HG03039 (cell line): ENCODE measurements around the gene ATMIN.

ENCODE experiments used
- ATAC-seq: cut with Tn5 transposase; IDR thresholded peaks from one replicate; pipeline ENCODE4 v1.9.1; 2021; ENCODE audit warnings: mild to moderate bottlenecking, moderate library complexity; ENCODE audit not compliant: unreplicated experiment

ATMIN gene

DNA sequence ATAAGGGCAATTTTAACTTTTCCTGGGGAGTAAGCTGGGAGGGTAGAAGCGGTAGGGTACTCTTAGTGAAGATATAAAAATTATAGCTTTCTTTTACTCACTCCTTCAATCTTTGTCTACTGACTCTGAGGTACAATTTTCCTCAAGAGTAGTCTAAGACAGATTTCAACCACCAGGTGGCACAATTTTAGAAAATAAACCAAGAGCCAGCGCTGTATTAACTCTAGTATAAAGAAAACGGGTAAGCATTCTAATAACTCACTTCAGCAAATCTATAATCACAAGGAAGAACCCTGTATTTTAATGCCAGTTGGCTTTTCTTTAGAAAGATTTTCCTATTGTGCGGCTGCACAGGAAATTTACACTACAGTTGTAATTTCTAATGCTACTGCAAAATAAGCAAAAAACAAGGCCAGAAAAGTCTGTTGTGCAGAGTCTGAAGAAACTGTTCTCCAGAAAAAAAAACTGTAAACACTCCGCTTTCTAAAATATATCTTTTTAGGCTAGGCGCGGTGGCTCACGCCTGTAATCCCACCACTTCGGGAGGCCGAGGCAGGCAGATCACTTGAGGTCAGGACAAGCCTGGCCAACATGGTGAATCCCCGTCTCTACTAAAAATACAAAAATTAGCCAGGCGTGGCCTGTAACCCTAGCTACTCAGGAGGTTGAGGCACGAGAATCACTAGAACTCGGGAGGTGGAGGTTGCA, 30.8 kb upstream of the ATMIN start:
- ATAC-seq = no peak

- ATAC-seq = no peak
Observed at GRCh38 chr16:81005610-81006161, 30.0 kb upstream of the ATMIN start.

GRCh38 chr16:81006211-81006812, 29.3 kb upstream of the ATMIN start:
- peak; percentile 28 for ATAC-seq

DNA sequence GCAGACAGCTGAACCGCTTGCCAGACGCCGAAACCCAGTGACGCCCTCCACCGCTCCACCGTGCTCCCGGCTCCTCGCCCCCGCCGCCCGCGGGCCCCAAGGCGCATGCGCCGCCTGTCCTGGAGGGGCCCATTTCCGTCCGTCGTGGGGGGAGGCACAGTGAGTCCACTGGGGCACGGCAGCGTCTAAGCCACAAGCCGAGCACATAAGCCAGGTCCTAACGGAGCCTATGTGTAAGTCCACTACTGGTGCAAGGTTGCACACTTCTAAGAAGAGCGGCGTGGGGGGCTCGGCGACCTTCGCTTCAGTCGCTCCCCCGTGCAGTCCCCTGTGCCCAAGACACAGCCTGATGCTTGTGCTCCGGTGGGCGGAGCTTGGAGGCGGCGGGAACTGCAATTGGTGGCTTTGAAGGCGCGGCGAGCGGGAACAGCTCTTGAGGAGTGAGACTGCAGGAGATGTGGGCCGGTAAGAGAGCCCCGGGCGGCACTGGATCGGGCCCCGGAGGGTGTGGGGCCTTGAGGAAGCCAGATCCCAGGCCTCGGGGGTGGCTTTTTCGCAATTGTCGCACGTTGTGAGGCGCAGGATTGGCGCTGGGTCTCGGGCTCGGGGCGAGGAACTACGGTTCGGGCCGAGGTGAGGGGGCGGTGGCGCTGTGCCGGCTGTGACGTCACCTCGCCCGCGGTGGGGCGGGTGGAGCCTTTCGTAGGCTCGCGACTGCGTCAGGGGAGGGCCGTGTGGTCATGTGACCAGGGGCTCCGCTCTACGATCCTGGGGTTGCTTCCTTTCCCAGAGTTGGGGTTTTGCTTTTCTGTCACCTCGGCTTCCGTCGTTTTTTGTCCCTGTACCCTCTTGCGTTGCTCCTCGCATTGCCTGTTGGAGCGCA, 28.6 kb upstream of the ATMIN start, which contains the start of the genes CENPN and CMC2:
Gene CENPN (plus strand): TSS at position 402 of the 883 bp plus-strand sequence. CDS start 4,726 bp downstream, outside the sequence.
Gene CMC2 (minus strand): TSS at position 73 of the 883 bp plus-strand sequence. CDS start 9,491 bp downstream, outside the sequence.
- peak; percentile 77 for ATAC-seq

DNA sequence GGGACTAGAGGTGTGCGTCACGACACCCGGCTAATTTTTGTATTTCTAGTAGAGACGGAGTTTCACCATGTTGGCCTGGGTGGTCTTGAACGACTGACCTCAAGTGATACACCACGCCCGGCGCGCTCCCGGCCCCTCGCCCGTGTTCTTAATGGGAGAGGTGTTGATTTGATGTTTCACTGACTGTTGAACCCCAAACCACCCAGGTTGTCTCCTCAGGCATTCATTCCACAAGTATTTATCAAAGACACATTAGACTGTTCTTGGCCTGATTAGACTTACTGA, 27.2 kb upstream of the ATMIN start:
- ATAC-seq = no peak

DNA sequence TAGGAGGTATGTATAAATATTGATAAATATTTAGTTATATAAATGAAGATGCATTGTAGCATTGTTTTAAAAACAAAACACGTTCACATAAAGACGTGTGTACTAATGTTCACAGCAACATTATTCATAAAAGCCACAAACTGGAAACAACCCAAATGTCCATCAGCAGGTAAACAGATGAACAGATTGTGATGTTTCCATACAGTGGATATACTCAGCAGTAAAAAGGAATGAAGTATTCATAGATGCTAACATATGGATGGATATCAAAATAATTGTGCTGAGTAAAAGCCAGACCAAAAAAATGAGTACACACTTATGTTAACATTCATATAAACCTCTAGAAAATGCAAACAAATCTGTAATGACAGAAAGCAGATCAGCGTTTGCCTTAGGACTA, 22.7 kb upstream of the ATMIN start:
- ATAC-seq = no peak

DNA sequence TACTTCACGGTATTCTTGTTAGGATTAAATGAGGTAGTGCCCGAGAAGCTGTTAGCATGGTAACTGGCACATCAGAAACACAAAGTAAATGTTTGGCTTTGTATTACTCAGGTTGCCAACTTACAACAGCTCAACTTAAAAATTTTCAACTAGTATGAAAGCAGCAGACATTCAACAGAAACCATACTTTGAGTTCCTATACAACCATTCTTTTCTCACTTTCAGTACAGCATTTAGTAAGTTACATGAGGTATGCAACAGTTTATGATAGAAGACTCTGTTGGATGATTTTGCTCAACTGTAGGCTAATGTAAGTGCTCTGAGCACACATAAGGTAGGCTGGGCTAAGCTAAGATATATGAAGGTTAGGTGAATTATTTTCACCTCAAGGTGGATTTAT, 21.0 kb upstream of the ATMIN start:
- ATAC-seq = no peak

GRCh38 chr16:81018496-81018895, 17.1 kb upstream of the ATMIN start:
- no peak for ATAC-seq

GRCh38 chr16:81026429-81026828, 9.2 kb upstream of the ATMIN start:
- no peak for ATAC-seq

DNA sequence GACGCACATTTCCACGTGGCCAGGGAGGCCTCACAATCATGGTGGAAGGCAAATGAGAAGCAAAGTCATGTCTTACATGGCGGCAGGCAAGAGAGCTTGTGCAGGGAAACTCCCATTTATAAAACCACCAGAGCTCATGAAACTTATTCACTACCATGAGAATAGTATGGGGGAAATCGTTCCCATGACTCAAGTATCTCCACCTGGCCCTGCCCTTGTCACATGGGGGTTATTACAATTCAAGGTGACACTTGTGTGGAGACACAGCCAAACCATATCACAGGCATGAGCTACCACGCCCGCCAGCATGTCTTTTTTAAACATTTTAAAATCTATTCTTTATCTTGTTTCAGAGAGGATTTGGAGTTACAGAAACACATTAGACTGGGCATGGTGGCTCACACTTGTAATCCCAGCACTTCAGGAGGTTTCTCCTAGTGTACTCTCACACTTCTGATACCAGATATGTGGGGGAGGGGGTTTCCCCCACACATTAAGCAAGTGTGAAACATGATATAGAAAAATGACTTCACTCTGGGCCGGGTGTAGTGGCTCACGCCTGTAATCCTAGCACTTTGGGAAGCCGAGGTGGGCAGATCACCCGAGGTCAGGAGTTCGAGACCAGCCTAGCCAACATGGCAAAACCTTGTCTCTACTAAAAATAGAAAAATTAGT, 5.6 kb upstream of the ATMIN start:
- ATAC-seq = no peak

DNA sequence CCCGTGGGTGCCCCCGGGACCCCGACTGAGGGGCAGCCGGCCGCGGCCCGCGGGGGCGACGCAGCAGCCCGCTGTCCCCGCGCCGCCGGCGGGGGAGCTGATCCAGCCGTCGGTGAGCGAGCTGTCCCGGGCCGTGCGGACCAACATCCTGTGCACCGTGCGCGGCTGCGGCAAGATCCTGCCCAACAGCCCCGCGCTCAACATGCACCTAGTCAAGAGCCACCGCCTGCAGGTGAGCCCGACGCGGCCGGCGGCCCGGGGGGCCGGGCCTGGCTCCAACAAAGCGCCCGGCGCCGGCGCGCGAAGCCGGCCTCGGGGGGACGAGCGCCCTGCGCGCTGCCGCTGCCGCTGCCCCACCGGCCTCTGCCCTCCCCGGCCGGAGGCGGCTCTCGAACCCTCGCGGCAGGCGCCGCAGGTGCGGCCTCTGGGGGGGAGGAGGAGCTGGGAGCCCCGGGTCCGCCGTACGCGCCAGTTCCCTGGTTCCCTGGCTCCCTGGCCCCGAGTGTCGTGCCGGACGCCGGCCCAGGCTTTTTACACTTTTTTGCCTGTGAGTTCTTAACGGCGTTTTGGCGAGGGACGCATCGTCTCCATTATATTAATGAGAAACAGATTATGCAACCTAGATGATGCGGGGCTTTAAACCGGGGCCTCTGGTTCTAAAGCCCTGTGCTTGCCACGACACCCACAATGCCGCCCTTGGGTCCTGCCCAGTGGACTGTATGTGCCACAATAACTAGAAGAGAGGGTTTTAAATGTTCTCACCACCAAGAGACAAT, 521 bp downstream of the ATMIN start:
- ATAC-seq = peak; percentile 54

- no peak for ATAC-seq
Observed at GRCh38 chr16:81036751-81037350, 1.2 kb downstream of the ATMIN start.

- ATAC-seq = no peak
Observed at GRCh38 chr16:81040131-81040530, 4.5 kb downstream of the ATMIN start.

- no peak for ATAC-seq
Observed at GRCh38 chr16:81040842-81041241, 5.2 kb downstream of the ATMIN start.

- ATAC-seq = no peak
Observed at GRCh38 chr16:81041696-81042095, 6.1 kb downstream of the ATMIN start.

DNA sequence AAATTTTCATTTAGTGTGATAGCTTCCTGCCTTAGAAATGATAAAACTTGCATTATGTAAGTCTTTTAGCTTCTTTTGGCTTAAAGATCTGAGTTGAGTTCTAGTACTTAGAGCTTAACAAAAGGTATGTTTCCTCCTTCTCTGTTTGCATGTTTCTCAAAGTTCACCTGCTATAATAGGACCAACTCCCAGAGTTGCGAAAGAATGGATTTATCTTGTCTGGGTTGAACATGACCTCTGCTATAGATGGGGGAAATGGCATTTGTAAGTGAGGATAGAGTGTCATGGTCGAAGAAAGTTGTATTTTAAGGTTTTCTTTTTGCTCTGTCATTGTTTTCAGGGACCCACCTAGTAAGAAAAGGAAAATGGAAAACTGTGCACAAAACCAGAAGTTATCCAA, 7.2 kb downstream of the ATMIN start:
- ATAC-seq = no peak

- no peak for ATAC-seq
Observed at GRCh38 chr16:81053761-81054160, 18.1 kb downstream of the ATMIN start.

GRCh38 chr16:81060576-81061306, 25.1 kb downstream of the ATMIN start:
- ATAC-seq = no peak

- no peak for ATAC-seq
Observed at GRCh38 chr16:81061307-81061640, 25.6 kb downstream of the ATMIN start.
